OCI-LY7 (cell line): ENCODE data around the gene CRHR2. TPM values are rescaled to one million over a fixed set of nuclear protein-coding genes. Genes with fewer than 3 reads are reported as not detected.

Experiments
- BruUV-seq: library from RNA; stranded (reverse); fragments of 400-500 nt; replicated peaks from 2 replicates; lab custom pipeline; 2021; lab: Mats Ljungman, UMichigan
- CTCF ChIA-PET: fragments of 300-600 bp; sonication (Branson Sonifier 250); formaldehyde crosslinking; loops from one replicate; lab custom pipeline; 2022; ENCODE audit warnings: antibody characterized with exemption; ENCODE audit not compliant: unreplicated experiment; lab: Charles Lee
- POLR2A ChIA-PET: fragments of 300-600 bp; sonication (Branson Sonifier 250); formaldehyde crosslinking; loops from one replicate; lab custom pipeline; 2022; ENCODE audit warnings: antibody characterized with exemption; lab: Charles Lee
- DNase-seq: peaks from one replicate; pipeline ENCODE4 v3.0.0-alpha.2; 2015; ENCODE audit warnings: low spot score
- H2AFZ ChIP-seq: fragments of 200-600 bp; sonication (generic), shearing (Covaris generic); 2 replicates; pipeline ENCODE4 v1.6.1; 2014; ENCODE audit warnings: mild to moderate bottlenecking, antibody characterized with exemption, low read length, moderate library complexity
- H3K27ac ChIP-seq: fragments of 200-600 bp; sonication (generic); 2 replicates; pipeline ENCODE4 v1.5.1; 2014; ENCODE audit warnings: mixed run types, low read depth, mild to moderate bottlenecking, moderate library complexity, low read length, inconsistent platforms; ENCODE audit not compliant: poor library complexity, severe bottlenecking
- H3K36me3 ChIP-seq: fragments of 200-600 bp; sonication (generic); 2 replicates; pipeline ENCODE4 v1.6.1; 2014; ENCODE audit warnings: mild to moderate bottlenecking, antibody characterized with exemption, low read length, moderate library complexity, mixed read lengths; ENCODE audit not compliant: insufficient read depth
- H3K4me1 ChIP-seq: fragments of 200-600 bp; sonication (generic); 2 replicates; pipeline ENCODE4 v1.5.1; 2014; ENCODE audit warnings: mild to moderate bottlenecking, low read length; ENCODE audit not compliant: insufficient read depth, poor library complexity, severe bottlenecking
- H3K4me2 ChIP-seq: fragments of 200-600 bp; sonication (generic); 2 replicates; pipeline ENCODE4 v1.6.1; 2014; ENCODE audit warnings: mild to moderate bottlenecking, low read length
- H3K4me3 ChIP-seq: fragments of 200-600 bp; sonication (generic); 2 replicates; pipeline ENCODE4 v1.5.1; 2014; ENCODE audit warnings: mild to moderate bottlenecking, low read depth, low read length; ENCODE audit not compliant: poor library complexity, severe bottlenecking
- H3K79me2 ChIP-seq: fragments of 200-600 bp; sonication (generic); 2 replicates; pipeline ENCODE4 v1.6.1; 2016; ENCODE audit warnings: low read depth, mild to moderate bottlenecking, low read length, moderate library complexity, mixed read lengths; ENCODE audit not compliant: insufficient read depth
- H3K9me2 ChIP-seq: fragments of 200-600 bp; sonication (generic); 2 replicates; pipeline ENCODE4 v1.6.1; 2016; ENCODE audit warnings: mild to moderate bottlenecking, low read length, mixed read lengths; ENCODE audit not compliant: insufficient read depth
- H3K9me3 ChIP-seq: fragments of 200-600 bp; sonication (generic); 2 replicates; pipeline ENCODE4 v1.6.1; 2014; ENCODE audit warnings: mild to moderate bottlenecking, mixed run types, low read length, mixed read lengths
- H4K20me1 ChIP-seq: fragments of 200-600 bp; sonication (generic); 2 replicates; pipeline ENCODE4 v1.6.1; 2014; ENCODE audit warnings: mild to moderate bottlenecking, antibody characterized with exemption, low read length, moderate library complexity, mixed read lengths; ENCODE audit not compliant: insufficient read depth
- CTCF ChIP-seq: fragments of 200-600 bp; sonication (generic); conservative IDR thresholded peaks from 2 replicates; pipeline ENCODE4 v1.5.1; 2014; ENCODE audit warnings: mild to moderate bottlenecking, antibody characterized with exemption, low read length, moderate library complexity, mixed read lengths
- EZH2phosphoT487 ChIP-seq: fragments of 200-600 bp; sonication (generic); IDR thresholded peaks from 2 replicates; pipeline ENCODE4 v1.6.1; 2018; ENCODE audit warnings: low read depth, borderline replicate concordance, mild to moderate bottlenecking, mixed run types, antibody characterized with exemption, low read length, moderate library complexity, mixed read lengths
- intact Hi-C: fragments of 100-400 bp; cut with micrococcal nuclease; formaldehyde crosslinking; loops from one replicate; pipeline ENCODE4 v1.10.0; 2022; ENCODE audit not compliant: unreplicated experiment
- total RNA-seq, 2 experiments: library from RNA; depleted of rRNA in 1 of 2; stranded (reverse); fragments of >200 nt in 1 of 2; shearing (Covaris generic) in 1 of 2; gene quantifications; 2 replicates each; pipeline ENCODE4 v1.2.3, GENCODE V29; 2014 to 2022

Gene CRHR2
- total RNA-seq, 2 experiments from 2014 or later: not detected

DNA sequence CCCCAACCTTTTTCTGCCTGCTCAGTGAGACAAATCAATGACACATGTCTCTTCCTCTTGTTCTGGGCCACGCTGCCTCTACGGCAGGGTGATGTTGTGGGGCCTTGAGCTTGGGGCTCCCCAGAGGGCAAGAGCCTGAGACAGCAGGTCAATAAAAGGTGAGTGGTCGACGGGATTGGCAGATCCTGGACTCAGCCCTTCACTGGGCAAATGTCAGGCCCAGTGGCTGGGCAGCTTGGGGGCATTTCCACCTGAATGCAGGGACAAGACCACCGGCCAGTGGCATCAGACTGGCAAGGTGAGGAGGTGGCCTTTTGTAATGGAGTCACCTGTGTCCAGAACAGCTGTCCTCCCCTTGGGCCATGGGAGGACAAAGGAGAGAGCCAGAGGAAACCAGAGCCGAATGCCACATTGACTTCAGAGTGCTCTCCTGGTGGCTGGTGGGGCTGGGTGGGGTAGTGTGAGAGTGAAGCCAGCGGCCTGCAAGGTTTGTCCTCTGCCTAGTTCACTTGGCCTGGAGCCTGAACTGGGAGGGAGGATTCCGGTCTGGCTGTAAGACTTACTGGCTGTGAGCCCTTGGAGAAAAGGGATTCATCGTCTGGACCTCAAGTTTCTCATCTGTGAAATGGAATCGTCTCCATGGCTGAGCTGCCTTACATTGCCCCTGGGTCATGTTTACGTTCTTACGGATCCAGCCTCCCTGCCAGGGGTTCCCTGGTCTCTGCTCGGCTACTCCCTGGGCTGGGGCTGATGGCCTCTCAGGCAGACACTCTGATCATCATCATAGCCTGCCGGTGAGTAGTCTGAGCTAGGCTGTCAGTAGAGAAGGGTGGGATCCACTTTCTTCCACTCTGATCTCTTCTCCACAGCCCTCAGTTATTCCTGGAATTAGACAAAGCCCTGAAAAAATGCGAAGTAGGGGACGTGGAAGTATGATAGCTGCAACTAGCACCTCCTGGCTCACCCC, 25.4 kb upstream of the CRHR2 start:
- no peak for TF ChIP-seq CTCF
- TF ChIP-seq EZH2phosphoT487: no peak
- no TSS peak for BruUV-seq
- Histone ChIP-seq H4K20me1 (no peaks in the 10 kb centered on the region), H3K9me3 (no peaks in the 10 kb centered on the region), H2AFZ (no peak overlapping the region), H3K4me3 (no peak overlapping the region), H3K4me2 (no peak overlapping the region), H3K27ac (no peak overlapping the region), H3K4me1 (no peaks in the 10 kb centered on the region), H3K9me2 (no peaks in the 10 kb centered on the region), H3K36me3 (no peaks in the 10 kb centered on the region), H3K79me2 (no peaks in the 10 kb centered on the region)
- intact Hi-C loops: no loop called here
- ChIA-PET POLR2A (interaction anchor here (0.6 to 0.7 kb wide), 2 partner anchors 277 to 424 kb away, joined by 3 read pairs; no protein-coding TSS in a partner anchor), CTCF (no interaction called here)
- DNase-seq: no peak

GRCh38 chr7:30706908-30707307, 24.7 kb upstream of the CRHR2 start:
- Histone ChIP-seq H3K9me2 (no peaks in the 10 kb centered on the region), H3K79me2 (no peaks in the 10 kb centered on the region), H3K9me3 (no peaks in the 10 kb centered on the region), H2AFZ (no peak overlapping the region), H3K4me2 (no peak overlapping the region), H3K4me3 (no peak overlapping the region), H3K4me1 (no peaks in the 10 kb centered on the region), H4K20me1 (no peaks in the 10 kb centered on the region), H3K36me3 (no peaks in the 10 kb centered on the region), H3K27ac (no peak overlapping the region)
- BruUV-seq: no TSS peak
- intact Hi-C loops: no loop called here
- TF ChIP-seq CTCF (no peak), EZH2phosphoT487 (no peak)
- CTCF ChIA-PET: no interaction called here
- POLR2A ChIA-PET: no interaction called here
- no peak for DNase-seq

DNA sequence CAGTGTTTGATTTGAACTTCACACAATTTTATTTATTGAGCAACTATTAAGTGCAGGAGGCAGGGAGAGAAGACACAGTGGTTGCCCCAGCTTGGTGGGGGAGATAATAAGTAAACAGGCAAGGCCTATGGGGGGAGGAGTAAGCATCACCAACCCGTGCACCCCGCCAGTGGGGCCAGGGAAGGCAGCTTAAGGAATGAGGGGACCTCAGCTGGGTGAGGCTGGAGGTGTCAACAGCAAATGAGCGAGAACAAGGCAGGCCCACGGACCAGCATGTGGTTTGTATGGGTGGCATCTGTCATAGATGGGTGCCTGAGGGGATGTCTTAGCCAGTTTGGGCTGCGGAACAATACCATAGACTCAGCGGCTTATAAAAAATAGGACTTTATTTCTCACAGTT, 24.1 kb upstream of the CRHR2 start:
- Histone ChIP-seq H3K4me1 (no peaks in the 10 kb centered on the region), H3K4me2 (no peak overlapping the region), H4K20me1 (no peaks in the 10 kb centered on the region), H2AFZ (no peak overlapping the region), H3K9me2 (no peaks in the 10 kb centered on the region), H3K36me3 (no peaks in the 10 kb centered on the region), H3K4me3 (no peak overlapping the region), H3K79me2 (no peaks in the 10 kb centered on the region), H3K27ac (no peak overlapping the region), H3K9me3 (no peaks in the 10 kb centered on the region)
- ChIA-PET CTCF (no interaction called here), POLR2A (no interaction called here)
- BruUV-seq: no TSS peak
- DNase-seq: no peak
- TF ChIP-seq CTCF (no peak), EZH2phosphoT487 (no peak)
- intact Hi-C loops: no loop called here
